ENCODE results near the gene ACVR1B. TPM values are rescaled to one million over a fixed set of nuclear protein-coding genes. Genes with fewer than 3 reads are reported as not detected.
A peak's percentile ranks its signal among the peaks of the same experiment; 100 is the strongest.

The ACVR1B gene
- total RNA-seq, 2 donors from 2014 or later, result 7.2 to 8.4 TPM

DNA sequence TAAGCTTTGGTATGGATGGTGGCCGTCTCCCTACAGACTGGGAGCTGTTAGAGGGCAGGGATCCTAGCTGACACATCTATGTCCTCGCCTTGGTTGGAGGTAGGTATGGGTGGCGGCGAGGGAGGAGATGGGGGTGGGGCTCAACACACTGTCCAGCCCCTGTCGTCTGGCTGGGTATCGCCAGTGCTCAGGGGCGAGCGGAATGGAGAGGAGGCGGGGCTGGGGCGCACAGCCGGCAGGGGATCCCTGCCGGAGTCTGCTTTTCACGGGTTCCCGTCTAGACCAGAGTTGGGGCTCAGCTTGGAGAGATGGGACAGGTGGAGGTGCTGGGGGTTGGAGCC is 71.3 kb downstream of the ACVR1B start:
- Mint-ChIP-seq H3K27ac (no peak overlapping the region), H3K36me3 (ENCODE audit: insufficient read depth in 2 of 2) (no peaks in the 10 kb centered on the region), H3K4me1 (ENCODE audit: low read depth) (peaks cover 49% of the 10 kb centered on the region), H3K4me3 (peak overlapping the region; percentile 87 to 94), H3K9me3 (no peaks in the 10 kb centered on the region), H3K27me3 (ENCODE audit: low read depth) (no peaks in the 10 kb centered on the region)
- DNase-seq (peak; percentile 37 to 44), ATAC-seq (replicated peaks in 1 of 2) (peak; percentile 3 to 13)

DNA sequence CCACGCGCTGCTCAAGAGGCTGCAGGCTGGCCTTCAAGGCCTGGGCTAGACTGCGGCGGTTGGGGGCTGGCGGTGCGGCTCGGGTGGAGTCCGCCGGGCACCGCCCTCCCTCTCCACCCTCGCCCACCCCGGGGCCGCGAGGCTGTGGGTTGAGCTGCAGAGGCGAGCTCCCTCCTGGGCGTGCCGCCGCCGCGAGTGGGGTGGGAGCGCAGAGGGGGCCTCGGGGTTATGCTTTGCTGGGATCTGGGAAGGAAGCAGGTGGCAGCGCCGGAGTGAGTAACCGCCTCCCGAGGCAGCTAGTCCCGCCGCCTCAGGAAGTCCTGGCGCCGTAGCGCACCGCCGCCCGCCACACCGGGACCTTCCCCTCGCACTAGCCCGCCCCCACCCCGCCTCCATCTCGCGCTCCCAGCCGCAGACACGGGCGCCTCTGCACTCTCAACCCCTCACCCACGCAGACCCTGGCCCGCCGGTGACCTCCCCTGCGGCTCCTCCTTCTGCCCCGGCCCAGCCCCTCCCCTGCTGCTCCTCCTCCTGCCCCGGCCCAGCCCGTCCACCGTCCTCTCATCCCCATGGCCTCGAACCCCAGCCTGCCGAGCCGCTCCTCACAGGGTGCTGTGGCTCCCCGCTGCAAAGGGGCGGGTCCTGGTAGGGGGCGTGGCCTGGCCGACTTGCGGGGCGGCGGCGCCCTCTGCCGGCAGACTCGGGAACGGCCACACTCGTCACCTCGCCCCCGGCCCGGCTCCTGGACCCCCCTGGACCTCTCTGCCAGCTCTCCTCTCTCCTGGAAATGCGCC is 71.9 kb downstream of the ACVR1B start:
- peak overlapping the region; percentile 94 for H3K27ac Mint-ChIP-seq
- H3K4me3 Mint-ChIP-seq, result peak overlapping the region; percentile 87 to 94
- DNase-seq (peak; percentile 94 to 96), ATAC-seq (replicated peaks in 1 of 2) (peak; percentile 68 to 69)
- no peaks in the 10 kb centered on the region for H3K9me3 Mint-ChIP-seq
- peaks cover 49% of the 10 kb centered on the region for H3K4me1 Mint-ChIP-seq (ENCODE audit: low read depth)
- no peaks in the 10 kb centered on the region for H3K36me3 Mint-ChIP-seq (ENCODE audit: insufficient read depth in 2 of 2)
- no peaks in the 10 kb centered on the region for H3K27me3 Mint-ChIP-seq (ENCODE audit: low read depth)

DNA sequence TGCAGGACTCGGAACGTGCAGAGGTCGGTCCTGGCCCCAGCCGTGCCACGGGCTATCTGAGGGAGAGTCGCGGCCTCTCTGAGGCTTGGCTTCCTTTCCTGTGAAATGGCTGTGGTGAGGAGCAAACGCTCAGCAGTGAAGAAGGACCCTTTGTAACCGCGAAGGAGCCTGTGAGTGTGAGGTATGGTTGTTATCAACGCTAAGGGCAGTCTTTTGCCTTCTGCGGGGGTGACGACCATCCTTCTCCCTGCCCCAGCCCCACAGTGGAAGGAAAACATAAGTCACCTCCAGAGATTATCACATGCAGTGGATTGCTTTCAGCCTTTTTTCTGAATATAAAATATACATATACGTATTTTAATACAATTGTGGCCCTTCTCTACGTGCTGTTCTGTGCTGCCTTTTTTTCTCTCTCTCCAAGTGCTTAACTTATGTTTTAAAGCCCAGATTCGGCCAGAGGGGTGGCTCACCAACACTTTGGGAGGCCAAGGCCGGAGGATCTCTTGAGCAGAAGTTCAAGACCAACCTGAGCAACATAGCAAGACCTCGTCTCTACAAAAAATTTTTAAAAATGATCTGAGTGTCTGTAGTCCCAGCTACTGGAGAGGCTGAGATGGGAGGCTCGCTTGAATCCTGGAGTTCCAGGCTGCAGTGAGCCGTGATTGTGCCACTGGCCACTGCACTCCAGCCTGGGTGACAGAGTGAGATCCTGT is 72.6 kb downstream of the ACVR1B start:
- Mint-ChIP-seq H3K9me3 (no peaks in the 10 kb centered on the region), H3K36me3 (ENCODE audit: insufficient read depth in 2 of 2) (no peaks in the 10 kb centered on the region), H3K27me3 (ENCODE audit: low read depth) (no peaks in the 10 kb centered on the region), H3K4me1 (ENCODE audit: low read depth) (peaks cover 49% of the 10 kb centered on the region), H3K27ac (peak overlapping the region; percentile 94), H3K4me3 (peak overlapping the region; percentile 87 to 94)
- DNase-seq, result no peak
- peak; percentile 16 to 38 for ATAC-seq (replicated peaks in 1 of 2)

DNA sequence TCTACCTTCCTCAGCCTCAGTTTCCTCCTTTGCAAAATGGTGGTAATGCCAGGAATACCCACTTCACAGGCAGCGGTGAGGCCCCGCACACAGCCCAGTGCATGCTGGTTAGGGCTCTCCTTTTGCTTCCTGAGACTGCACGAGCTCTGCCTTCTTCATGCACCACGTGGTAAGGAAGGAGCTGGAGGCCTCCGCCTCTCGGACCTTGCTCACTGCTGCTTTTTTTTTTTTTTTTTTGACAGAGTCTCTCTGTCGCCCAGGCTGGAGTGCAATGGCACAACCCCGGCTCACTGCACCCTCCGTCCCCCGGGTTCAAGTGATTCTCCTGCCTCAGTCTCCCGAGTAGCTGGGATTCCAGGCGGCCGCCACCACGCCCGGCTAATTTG is 73.3 kb downstream of the ACVR1B start:
- no peaks in the 10 kb centered on the region for H3K9me3 Mint-ChIP-seq
- peak overlapping the region; percentile 87 to 94 for H3K4me3 Mint-ChIP-seq
- peak overlapping the region; percentile 94 for H3K27ac Mint-ChIP-seq
- no peaks in the 10 kb centered on the region for H3K27me3 Mint-ChIP-seq (ENCODE audit: low read depth)
- peak; percentile 60 to 73 for DNase-seq
- peaks cover 49% of the 10 kb centered on the region for H3K4me1 Mint-ChIP-seq (ENCODE audit: low read depth)
- ATAC-seq (replicated peaks in 1 of 2), result peak; percentile 44 to 51
- no peaks in the 10 kb centered on the region for H3K36me3 Mint-ChIP-seq (ENCODE audit: insufficient read depth in 2 of 2)

DNA sequence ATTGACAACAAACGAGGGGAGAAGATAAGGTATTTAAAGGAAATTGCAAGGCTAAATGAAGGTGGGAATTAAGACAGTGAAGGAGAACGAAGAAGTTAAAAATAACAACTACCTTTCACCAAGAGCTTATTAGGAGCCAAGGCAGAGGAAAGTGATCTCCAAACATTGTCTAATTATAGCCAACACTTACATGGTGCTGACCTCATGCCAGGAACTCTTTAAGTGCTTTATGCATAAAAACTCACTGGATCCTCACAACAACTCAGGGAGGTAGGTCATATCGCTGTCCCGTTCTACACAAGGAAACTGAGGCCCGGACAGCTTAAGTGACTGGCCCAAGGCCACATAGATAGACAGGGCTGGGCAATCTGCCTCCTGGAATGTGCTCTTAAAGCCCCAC is 74.8 kb downstream of the ACVR1B start:
- Mint-ChIP-seq H3K4me1 (ENCODE audit: low read depth) (peaks cover 36% of the 10 kb centered on the region), H3K36me3 (ENCODE audit: insufficient read depth in 2 of 2) (no peaks in the 10 kb centered on the region), H3K27me3 (ENCODE audit: low read depth) (no peaks in the 10 kb centered on the region), H3K27ac (no peak overlapping the region), H3K4me3 (peak overlapping the region; percentile 87 to 94), H3K9me3 (no peaks in the 10 kb centered on the region)
- ATAC-seq (replicated peaks in 1 of 2), result no peak
- no peak for DNase-seq

DNA sequence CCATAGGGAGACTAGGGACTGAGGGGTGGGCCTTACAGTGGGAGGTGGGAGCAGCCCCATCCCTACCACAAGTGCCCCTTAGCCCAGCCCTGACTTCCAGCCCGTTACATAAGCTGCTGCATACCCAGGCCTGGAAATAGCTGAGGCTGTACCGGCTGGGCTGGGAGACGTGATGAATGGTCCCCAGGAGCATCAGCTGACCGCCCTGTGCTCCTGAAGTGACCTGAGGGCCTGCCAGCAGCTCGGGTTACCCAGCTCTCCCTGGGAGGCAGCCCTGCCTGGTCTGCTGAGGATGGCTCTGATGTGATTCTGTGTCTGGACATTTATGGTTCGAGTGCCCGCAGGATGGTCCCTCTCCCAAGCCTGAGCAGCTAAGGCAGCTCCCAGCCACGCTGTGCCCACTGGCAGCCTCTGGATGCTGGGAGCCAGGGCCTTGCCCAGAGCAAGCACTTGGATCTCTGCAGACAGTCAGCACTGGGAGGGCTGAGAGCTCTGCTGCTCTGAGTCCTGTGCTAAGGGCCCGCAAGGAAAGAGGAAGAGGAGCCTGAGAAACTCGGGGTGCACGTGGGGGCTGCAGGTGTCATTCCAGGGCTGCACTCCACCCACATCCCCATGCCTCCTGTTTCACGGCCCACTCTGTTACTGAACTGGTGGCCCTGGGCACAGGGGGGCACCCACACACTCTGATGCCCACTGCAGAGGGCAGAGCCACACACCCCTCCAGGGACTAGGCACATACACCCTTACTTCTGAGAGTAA is 75.8 kb downstream of the ACVR1B start:
- H3K27me3 Mint-ChIP-seq (ENCODE audit: low read depth), result no peaks in the 10 kb centered on the region
- H3K27ac Mint-ChIP-seq, result no peak overlapping the region
- DNase-seq, result no peak
- no peaks in the 10 kb centered on the region for H3K36me3 Mint-ChIP-seq (ENCODE audit: insufficient read depth in 2 of 2)
- H3K4me1 Mint-ChIP-seq (ENCODE audit: low read depth), result peaks cover 38% of the 10 kb centered on the region
- H3K4me3 Mint-ChIP-seq, result no peak overlapping the region
- H3K9me3 Mint-ChIP-seq, result no peaks in the 10 kb centered on the region
- ATAC-seq (replicated peaks in 1 of 2), result no peak

DNA sequence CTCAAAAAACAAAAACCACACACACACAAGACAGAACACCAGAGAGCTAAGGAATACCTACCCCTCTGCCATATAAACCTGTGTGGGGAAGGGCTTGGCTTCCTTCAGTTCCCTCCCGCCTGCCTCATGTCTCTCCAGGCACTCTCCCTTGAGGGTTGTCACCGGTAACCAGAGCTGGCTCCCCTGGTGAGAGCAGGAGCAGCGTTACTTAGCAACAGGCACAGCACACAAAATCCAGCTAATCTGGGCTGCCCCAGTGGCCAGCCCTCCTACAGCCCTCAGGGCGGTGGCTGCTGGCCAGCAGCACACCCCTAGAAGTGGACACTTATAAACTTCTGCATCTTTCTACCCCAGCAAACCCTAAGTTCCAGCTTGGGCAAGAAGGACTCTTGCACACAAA is 78.2 kb downstream of the ACVR1B start:
- no peak for DNase-seq
- Mint-ChIP-seq H3K4me1 (ENCODE audit: low read depth) (peaks cover 42% of the 10 kb centered on the region), H3K27me3 (ENCODE audit: low read depth) (no peaks in the 10 kb centered on the region), H3K9me3 (no peaks in the 10 kb centered on the region), H3K4me3 (no peak overlapping the region), H3K36me3 (ENCODE audit: insufficient read depth in 2 of 2) (no peaks in the 10 kb centered on the region), H3K27ac (no peak overlapping the region)
- no peak for ATAC-seq (replicated peaks in 1 of 2)

DNA sequence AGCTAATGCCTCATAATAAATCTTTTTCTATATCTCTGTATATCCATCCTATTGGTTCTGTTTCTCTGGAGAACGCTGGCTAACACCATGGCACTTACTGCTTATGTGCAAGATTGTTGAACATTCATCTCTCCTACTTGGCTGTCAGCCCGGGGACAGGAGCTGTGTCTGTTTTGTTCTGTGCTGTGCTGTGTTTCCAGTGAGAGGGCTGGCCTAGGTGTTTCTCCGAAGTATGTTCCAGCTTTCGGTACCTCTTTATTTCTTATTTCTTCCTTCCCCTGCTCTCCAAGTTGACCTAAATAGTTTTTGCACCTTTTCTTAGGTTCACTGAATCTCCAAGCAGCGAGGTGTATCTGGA is 80.9 kb downstream of the ACVR1B start:
- Mint-ChIP-seq H3K27ac (peak overlapping the region; percentile 82), H3K4me1 (ENCODE audit: low read depth) (peaks cover 38% of the 10 kb centered on the region), H3K4me3 (peak overlapping the region; percentile 83 to 91), H3K36me3 (ENCODE audit: insufficient read depth in 2 of 2) (no peaks in the 10 kb centered on the region), H3K9me3 (no peaks in the 10 kb centered on the region), H3K27me3 (ENCODE audit: low read depth) (no peaks in the 10 kb centered on the region)
- no peak for ATAC-seq (replicated peaks in 1 of 2)
- no peak for DNase-seq

DNA sequence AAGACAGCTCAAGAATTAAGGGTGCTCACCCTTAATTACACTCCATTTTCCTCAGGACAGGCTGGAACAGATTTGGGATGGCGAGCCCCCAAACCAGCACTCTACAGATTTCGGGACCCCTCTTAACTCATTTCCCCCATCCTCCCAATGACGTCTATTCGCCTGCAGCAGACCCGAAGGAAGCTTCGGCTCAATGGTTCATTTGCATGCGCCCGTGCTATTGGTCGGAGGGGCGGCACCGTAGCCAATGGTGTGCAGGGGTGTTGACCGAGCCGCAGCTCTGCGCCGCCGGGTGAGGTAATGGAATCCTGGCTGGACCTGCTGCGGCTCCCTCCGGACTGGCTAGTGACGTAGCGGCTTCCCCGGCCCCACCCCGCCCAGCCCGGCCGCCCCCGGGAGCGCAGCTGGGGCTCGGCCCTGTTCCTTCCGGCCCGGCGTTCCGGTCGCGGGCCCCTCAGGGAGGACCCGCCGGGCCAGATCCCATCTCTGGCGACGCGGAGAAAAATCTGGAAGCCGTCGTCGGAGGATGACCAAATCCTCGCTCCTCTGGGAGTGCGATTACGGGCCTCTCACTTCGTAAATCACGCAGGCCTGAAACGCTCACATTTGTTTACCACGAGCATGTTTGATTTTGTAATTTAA is 81.4 kb downstream of the ACVR1B start:
- Mint-ChIP-seq H3K27ac (peak overlapping the region; percentile 82), H3K9me3 (no peaks in the 10 kb centered on the region), H3K4me3 (peak overlapping the region; percentile 90 to 91), H3K27me3 (ENCODE audit: low read depth) (no peaks in the 10 kb centered on the region), H3K4me1 (ENCODE audit: low read depth) (peaks cover 38% of the 10 kb centered on the region), H3K36me3 (ENCODE audit: insufficient read depth in 2 of 2) (no peaks in the 10 kb centered on the region)
- peak; percentile 92 to 95 for DNase-seq
- ATAC-seq (replicated peaks in 1 of 2), result peak; percentile 96

DNA sequence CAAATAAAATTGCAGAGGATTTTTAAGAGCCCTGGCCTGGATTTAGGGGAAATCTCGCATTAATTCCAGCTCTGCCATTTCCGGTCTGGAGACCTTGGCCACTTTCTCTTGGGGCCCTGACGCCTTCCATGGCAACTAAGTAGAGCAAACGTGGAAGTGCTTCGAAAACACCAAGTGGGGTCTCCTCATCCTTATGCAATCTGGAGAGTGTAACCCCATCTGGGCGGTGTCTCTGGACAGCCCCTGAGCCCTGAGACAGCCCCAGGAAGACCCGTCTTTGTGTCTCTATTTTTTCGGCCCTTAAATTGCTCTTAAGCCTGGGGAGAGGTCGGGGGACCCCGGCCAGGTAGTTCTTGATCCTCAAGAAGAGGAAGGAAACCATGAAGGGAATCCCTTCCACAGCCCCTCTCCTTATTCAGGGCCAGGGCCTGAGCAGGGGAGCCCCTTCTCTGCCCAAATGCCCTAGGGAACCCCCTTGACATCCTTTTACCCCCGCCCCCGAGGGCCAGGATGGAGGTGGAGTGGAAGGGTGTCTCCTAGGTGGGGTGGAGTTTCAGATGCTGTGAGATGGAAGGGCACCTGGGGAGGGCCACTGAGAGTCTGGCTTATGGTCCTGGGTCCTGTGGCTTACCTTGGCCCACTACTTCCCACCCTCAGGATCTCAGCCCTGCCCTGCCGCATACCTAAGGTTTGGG is 82.1 kb downstream of the ACVR1B start:
- no peak overlapping the region for H3K27ac Mint-ChIP-seq
- ATAC-seq (replicated peaks in 1 of 2) (no peak), DNase-seq (no peak)
- H3K36me3 Mint-ChIP-seq (ENCODE audit: insufficient read depth in 2 of 2), result peaks cover 0 to 3% of the 10 kb centered on the region in 2 donors
- H3K4me1 Mint-ChIP-seq (ENCODE audit: low read depth), result peaks cover 44% of the 10 kb centered on the region
- no peaks in the 10 kb centered on the region for H3K9me3 Mint-ChIP-seq
- no peaks in the 10 kb centered on the region for H3K27me3 Mint-ChIP-seq (ENCODE audit: low read depth)
- peak overlapping the region; percentile 86 to 90 for H3K4me3 Mint-ChIP-seq

DNA sequence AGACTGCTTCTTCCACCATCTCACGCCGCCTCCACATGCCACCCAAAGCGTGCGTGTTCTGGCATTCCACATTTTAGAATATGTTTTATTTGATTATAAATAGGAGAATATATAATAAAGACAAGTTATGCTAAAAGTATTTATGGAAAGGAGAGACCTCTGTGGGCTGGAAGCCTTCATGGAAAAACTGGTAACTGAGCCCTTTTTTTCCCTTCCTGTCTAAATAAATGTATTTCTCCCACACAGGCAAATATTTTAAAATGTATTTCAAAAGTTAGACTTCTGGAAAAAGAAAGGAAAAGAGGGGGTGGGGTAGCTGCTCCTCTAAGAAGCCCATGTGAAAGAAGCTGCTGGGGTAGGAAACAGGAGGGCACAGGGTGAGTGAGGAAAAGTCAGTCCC is 83.7 kb downstream of the ACVR1B start:
- Mint-ChIP-seq H3K4me3 (peak overlapping the region; percentile 44 to 74), H3K27ac (peak overlapping the region; percentile 54), H3K9me3 (no peaks in the 10 kb centered on the region), H3K36me3 (ENCODE audit: insufficient read depth in 2 of 2) (peaks cover 0 to 3% of the 10 kb centered on the region in 2 donors), H3K27me3 (ENCODE audit: low read depth) (no peaks in the 10 kb centered on the region), H3K4me1 (ENCODE audit: low read depth) (peaks cover 60% of the 10 kb centered on the region)
- no peak for DNase-seq
- ATAC-seq (replicated peaks in 1 of 2), result no peak

DNA sequence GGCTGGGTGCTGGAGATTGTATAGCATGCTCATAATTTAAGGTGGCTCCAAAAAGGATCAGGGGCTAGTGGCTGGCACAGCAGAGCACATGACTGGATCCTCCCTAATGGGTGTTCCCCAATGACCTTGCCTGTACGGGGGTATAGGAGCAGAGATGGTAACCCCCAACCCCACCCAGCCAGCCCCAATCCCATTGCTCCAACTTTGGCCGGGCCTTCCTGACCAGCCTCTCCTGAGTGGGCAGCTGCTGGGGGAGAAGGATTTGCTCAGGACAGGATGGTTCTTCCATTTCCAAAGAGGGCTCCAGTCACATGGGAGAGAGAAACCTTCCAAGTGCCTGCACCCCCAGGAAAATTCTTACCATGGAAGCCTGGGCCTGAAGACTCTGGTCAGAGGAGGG is 84.4 kb downstream of the ACVR1B start:
- H3K27ac Mint-ChIP-seq, result no peak overlapping the region
- H3K9me3 Mint-ChIP-seq, result no peaks in the 10 kb centered on the region
- H3K27me3 Mint-ChIP-seq (ENCODE audit: low read depth), result no peaks in the 10 kb centered on the region
- H3K4me3 Mint-ChIP-seq, result peak overlapping the region; percentile 74 to 81
- H3K36me3 Mint-ChIP-seq (ENCODE audit: insufficient read depth in 2 of 2), result peaks cover 0 to 3% of the 10 kb centered on the region in 2 donors
- no peak for ATAC-seq (replicated peaks in 1 of 2)
- peaks cover 68% of the 10 kb centered on the region for H3K4me1 Mint-ChIP-seq (ENCODE audit: low read depth)
- no peak for DNase-seq

Measured in activated T-cell treated with anti-CD3 and anti-CD28 coated beads, Interleukin-2, amount 50 U/mL, for 72 hours (primary cell).